IMR-90 (cell line): ENCODE measurements around the gene DNAH9. TPM values are rescaled to one million over a fixed set of nuclear protein-coding genes. Genes with fewer than 3 reads are reported as not detected.

Experiments used
- ATAC-seq: fragments of 200-7000 bp; cut with Tn5 transposase; 2 replicates; pipeline ENCODE4 v1.9.1; 2020; ENCODE audit warnings: low read depth, mild to moderate bottlenecking, moderate library complexity
- BruUV-seq: library from RNA; stranded (reverse); fragments of 400-500 nt; replicated peaks from 2 replicates; lab custom pipeline; 2021; lab: Mats Ljungman, UMichigan
- CTCF ChIA-PET: fragments of 300-600 bp; formaldehyde crosslinking; extraction: SDS; loops from one replicate; lab custom pipeline; 2021; ENCODE audit warnings: antibody characterized with exemption; lab: Yijun Ruan, JAX
- POLR2A ChIA-PET: fragments of 300-600 bp; sonication (Branson Sonifier 250); formaldehyde crosslinking; loops from one replicate; lab custom pipeline; 2022; ENCODE audit warnings: antibody characterized with exemption; ENCODE audit not compliant: unreplicated experiment; lab: Charles Lee
- DNase-seq: peaks from one replicate; pipeline ENCODE4 v3.0.0; 2013
- H2AFZ ChIP-seq: replicated peaks from 2 replicates; pipeline ENCODE3; 2013; ENCODE audit warnings: low read length, mild to moderate bottlenecking; ENCODE audit not compliant: poor library complexity
- H2AK5ac ChIP-seq: 2 replicates; pipeline ENCODE4 v1.6.1; 2013; ENCODE audit warnings: low read depth, low read length, inconsistent platforms
- H2AK9ac ChIP-seq: replicated peaks from 2 replicates; pipeline ENCODE3; 2013; ENCODE audit warnings: mild to moderate bottlenecking, low read depth, low read length, moderate library complexity; ENCODE audit not compliant: poor library complexity
- H2BK120ac ChIP-seq: 2 replicates; pipeline ENCODE4 v1.6.1; 2013; ENCODE audit warnings: low read depth, low read length, inconsistent platforms
- H2BK15ac ChIP-seq: 3 replicates; pipeline ENCODE4 v1.6.1; 2013; ENCODE audit warnings: low read depth, low read length, inconsistent platforms
- H2BK20ac ChIP-seq: 2 replicates; pipeline ENCODE4 v1.6.1; 2013; ENCODE audit warnings: low read depth, mild to moderate bottlenecking, inconsistent platforms, low read length, moderate library complexity
- H2BK5ac ChIP-seq: 2 replicates; pipeline ENCODE4 v1.6.1; 2013; ENCODE audit warnings: mild to moderate bottlenecking, low read depth, low read length, inconsistent platforms; ENCODE audit not compliant: poor library complexity, severe bottlenecking
- H3K14ac ChIP-seq: replicated peaks from 2 replicates; pipeline ENCODE4 v1.6.1; 2013; ENCODE audit warnings: low read depth, low read length, inconsistent platforms
- H3K18ac ChIP-seq: 2 replicates; pipeline ENCODE4 v1.6.1; 2013; ENCODE audit warnings: low read depth, low read length, control low read depth
- H3K23ac ChIP-seq: 2 replicates; pipeline ENCODE4 v1.6.1; 2013; ENCODE audit warnings: low read depth, low read length, inconsistent platforms
- H3K27ac ChIP-seq: 2 replicates; pipeline ENCODE4 v1.5.1; 2013; ENCODE audit warnings: mild to moderate bottlenecking, control low read depth, low read length; ENCODE audit not compliant: insufficient read depth
- H3K27me3 ChIP-seq: 2 replicates; pipeline ENCODE4 v1.6.1; 2013; ENCODE audit warnings: low read length; ENCODE audit not compliant: control insufficient read depth, insufficient read depth
- H3K36me3 ChIP-seq: 2 replicates; pipeline ENCODE4 v1.6.1; 2013; ENCODE audit warnings: low read length, mixed read lengths; ENCODE audit not compliant: control insufficient read depth, insufficient read depth
- H3K4ac ChIP-seq: 2 replicates; pipeline ENCODE4 v1.6.1; 2013; ENCODE audit warnings: low read depth, low read length, inconsistent platforms
- H3K4me1 ChIP-seq: 2 replicates; pipeline ENCODE4 v1.6.1; 2013; ENCODE audit warnings: low read length, mixed read lengths; ENCODE audit not compliant: control insufficient read depth, insufficient read depth
- H3K4me2 ChIP-seq: 2 replicates; pipeline ENCODE4 v1.6.1; 2013; ENCODE audit warnings: low read depth, mild to moderate bottlenecking, control low read depth, low read length, moderate library complexity
- H3K4me3 ChIP-seq: 2 replicates; pipeline ENCODE4 v1.5.1; 2013; ENCODE audit warnings: low read depth, mild to moderate bottlenecking, control low read depth, low read length, moderate library complexity; ENCODE audit not compliant: insufficient read depth
- H3K56ac ChIP-seq: 2 replicates; pipeline ENCODE4 v1.6.1; 2013; ENCODE audit warnings: low read length, inconsistent platforms; ENCODE audit not compliant: insufficient read depth; ENCODE audit errors: extremely low read depth
- H3K79me1 ChIP-seq, 2 experiments: 2 replicates each; pipeline ENCODE4 v1.6.1; 2013; ENCODE audit warnings: low read length in 2 of 2, inconsistent platforms in 1 of 2, low read depth in 1 of 2
- H3K9ac ChIP-seq: 2 replicates; pipeline ENCODE4 v1.6.1; 2013; ENCODE audit warnings: low read depth, low read length, control low read depth
- H3K9me1 ChIP-seq: 2 replicates; pipeline ENCODE4 v1.6.1; 2013; ENCODE audit warnings: low read length, inconsistent platforms; ENCODE audit not compliant: insufficient read depth
- H3K9me3 ChIP-seq: 2 replicates; pipeline ENCODE4 v1.6.1; 2013; ENCODE audit warnings: low read length; ENCODE audit not compliant: control insufficient read depth, insufficient read depth
- H4K20me1 ChIP-seq: 2 replicates; pipeline ENCODE4 v1.6.1; 2013; ENCODE audit warnings: low read length, inconsistent platforms; ENCODE audit not compliant: insufficient read depth
- H4K5ac ChIP-seq: 2 replicates; pipeline ENCODE4 v1.6.1; 2013; ENCODE audit warnings: mild to moderate bottlenecking, low read depth, low read length, control low read depth
- H4K8ac ChIP-seq, 2 experiments: 2 replicates each; pipeline ENCODE4 v1.6.1; 2013; ENCODE audit warnings: low read depth in 2 of 2, low read length in 2 of 2, control low read depth in 1 of 2, inconsistent platforms in 1 of 2
- H4K91ac ChIP-seq: 2 replicates; pipeline ENCODE4 v1.6.1; 2013; ENCODE audit warnings: low read depth, low read length, inconsistent platforms; ENCODE audit not compliant: insufficient read depth
- BHLHE40 ChIP-seq: fragments of 150-350 bp; IDR thresholded peaks from 2 replicates; pipeline ENCODE4 v1.6.1; 2016; ENCODE audit warnings: mild to moderate bottlenecking, low read depth, low read length
- CEBPB ChIP-seq: IDR thresholded peaks from 2 replicates; pipeline ENCODE4 v1.6.1; 2012; ENCODE audit warnings: low read depth, low read length, improper control_type of control experiment
- CHD1 ChIP-seq: IDR thresholded peaks from 2 replicates; pipeline ENCODE4 v1.6.1; 2012; ENCODE audit warnings: low read depth, low read length, improper control_type of control experiment
- ELK1 ChIP-seq: fragments of 150-350 bp; IDR thresholded peaks from 2 replicates; pipeline ENCODE4 v1.6.1; 2016; ENCODE audit warnings: low read depth, mild to moderate bottlenecking, low read length, moderate library complexity, borderline replicate concordance
- FOS ChIP-seq: fragments of 150-350 bp; IDR thresholded peaks from 2 replicates; pipeline ENCODE4 v1.6.1; 2016; ENCODE audit warnings: low read depth, low read length
- MAFK ChIP-seq: IDR thresholded peaks from 2 replicates; pipeline ENCODE4 v1.6.1; 2012; ENCODE audit warnings: low read depth, low read length, improper control_type of control experiment
- MAZ ChIP-seq: IDR thresholded peaks from 2 replicates; pipeline ENCODE4 v1.6.1; 2012; ENCODE audit warnings: low read depth, mild to moderate bottlenecking, low read length, improper control_type of control experiment, moderate library complexity, borderline replicate concordance
- MXI1 ChIP-seq: IDR thresholded peaks from 2 replicates; pipeline ENCODE4 v1.6.1; 2012; ENCODE audit warnings: low read depth, mild to moderate bottlenecking, low read length, moderate library complexity, borderline replicate concordance
- NFE2L2 ChIP-seq: fragments of 150-350 bp; IDR thresholded peaks from 2 replicates; pipeline ENCODE4 v1.6.1; 2016; ENCODE audit warnings: low read depth, mild to moderate bottlenecking, low read length
- POLR2A ChIP-seq: IDR thresholded peaks from 2 replicates; pipeline ENCODE4 v1.6.1; 2012; ENCODE audit warnings: mild to moderate bottlenecking, low read depth, low read length
- RAD21 ChIP-seq: IDR thresholded peaks from 2 replicates; pipeline ENCODE4 v1.6.1; 2012; ENCODE audit warnings: low read length, improper control_type of control experiment
- RCOR1 ChIP-seq: IDR thresholded peaks from 2 replicates; pipeline ENCODE4 v1.6.1; 2012; ENCODE audit warnings: mild to moderate bottlenecking, low read length, improper control_type of control experiment; ENCODE audit not compliant: insufficient replicate concordance
- RFX5 ChIP-seq: IDR thresholded peaks from 2 replicates; pipeline ENCODE4 v1.8.0; 2012; ENCODE audit warnings: low read depth, mild to moderate bottlenecking, low read length, moderate library complexity
- SMC3 ChIP-seq: fragments of 150-350 bp; IDR thresholded peaks from 2 replicates; pipeline ENCODE4 v1.6.1; 2016; ENCODE audit warnings: low read depth, mild to moderate bottlenecking, antibody characterized with exemption, low read length, moderate library complexity
- USF2 ChIP-seq: fragments of 150-350 bp; IDR thresholded peaks from 2 replicates; pipeline ENCODE4 v1.6.1; 2017; ENCODE audit warnings: mild to moderate bottlenecking, antibody characterized with exemption, low read length, low read depth
- WGBS, 2 experiments: methylation state at CpG; one replicate each; pipeline versions ENCODE4 v1.1.5 to v1.1.7; 2013; ENCODE audit warnings: missing lambda C conversion rate in 2 of 2; ENCODE audit not compliant: insufficient read length in 1 of 2; ENCODE audit errors: extremely low coverage in 2 of 2; 5-methylcytosine and 5-hydroxymethylcytosine counted together
- dilution Hi-C: fragments of 300-500 bp; cut with HindIII; formaldehyde crosslinking; loops from one replicate; pipeline ENCODE4 v1.14.3; 2018; ENCODE audit warnings: low sequenced_read_pairs; ENCODE audit not compliant: unreplicated experiment
- in situ Hi-C: fragments of 300-500 bp; cut with MboI; formaldehyde crosslinking; loops from 3 replicates; pipeline ENCODE4 v1.14.3; 2019; ENCODE audit warnings: low sequenced_read_pairs, inconsistent platforms, mixed read lengths
- intact Hi-C: fragments of 100-400 bp; cut with micrococcal nuclease; formaldehyde crosslinking; loops from 2 replicates; pipeline ENCODE4 v1.10.0; 2022
- polyA plus RNA-seq, 3 experiments: library from polyadenylated mRNA; depleted of rRNA; stranded (reverse); fragments of >200 nt; gene quantifications; 2 replicates each; pipeline ENCODE4 v1.2.3, GENCODE V29; 2012; ENCODE audit warnings: low replicate concordance in 1 of 3
- total RNA-seq: library from RNA; depleted of rRNA; stranded (reverse); fragments of >200 nt; gene quantifications from 2 replicates; pipeline ENCODE4 v1.2.3, GENCODE V29; 2012
- TF ChIP-seq, protein P1 (sequence below): conservative IDR thresholded peaks from 2 replicates; pipeline ENCODE4 v1.5.1; 2012; ENCODE audit warnings: mild to moderate bottlenecking, low read depth, low read length, improper control_type of control experiment

The DNAH9 gene
- total and polyA plus RNA-seq, 2 of the 4 experiments (the other 2 are of a cell fraction) = not detected

DNA sequence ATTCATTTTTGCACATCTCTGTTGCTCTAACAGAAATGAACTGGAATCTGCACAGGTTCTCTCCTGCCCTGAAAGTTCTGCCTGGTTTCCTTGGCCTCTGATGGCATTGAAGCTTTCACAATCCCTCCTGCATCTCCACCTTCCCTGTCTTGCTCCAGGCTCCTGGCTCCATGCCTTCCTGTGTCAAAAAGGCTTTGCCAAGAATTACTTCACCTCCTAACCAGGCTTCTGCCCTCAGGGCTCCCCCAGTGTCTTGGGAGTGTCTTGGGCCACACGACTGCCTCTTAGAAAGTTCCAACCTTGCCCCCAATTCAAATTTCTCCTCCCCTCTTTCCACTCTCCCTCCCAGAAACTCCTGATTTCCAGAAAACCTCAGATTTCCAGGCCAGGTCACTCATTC, 37.0 kb upstream of the DNAH9 start:
- WGBS, 2 experiments = no CpG with 5 or more reads among the region's 1 CpG
- Histone ChIP-seq H3K4me1 (no peaks in the 10 kb centered on the region), H3K9ac (no peak overlapping the region), H3K14ac (no peak overlapping the region), H4K8ac (no peak overlapping the region), H2BK5ac (no peak overlapping the region), H4K20me1 (no peaks in the 10 kb centered on the region), H4K5ac (no peak overlapping the region), H3K27ac (no peak overlapping the region), H3K9me3 (peaks cover 46% of the 10 kb centered on the region), H3K18ac (no peak overlapping the region), H3K4ac (no peak overlapping the region), H2BK120ac (no peak overlapping the region), H2AK9ac (no peak overlapping the region), H2BK20ac (no peak overlapping the region), H3K9me1 (no peaks in the 10 kb centered on the region), H2BK15ac (no peak overlapping the region), H4K91ac (no peak overlapping the region), H3K4me2 (no peak overlapping the region), H3K79me1 (no peaks in the 10 kb centered on the region), H3K23ac (no peak overlapping the region), H3K56ac (no peak overlapping the region), H2AFZ (no peak overlapping the region), H3K36me3 (no peaks in the 10 kb centered on the region), H3K27me3 (no peaks in the 10 kb centered on the region), H3K4me3 (no peak overlapping the region), H2AK5ac (no peak overlapping the region)
- no peak for ATAC-seq
- CTCF ChIA-PET = no interaction called here
- BruUV-seq = no TSS peak
- in situ Hi-C loops (no loop called here), intact Hi-C loops (no loop called here), dilution Hi-C loops (no loop called here)
- POLR2A ChIA-PET = no interaction called here
- DNase-seq = no peak
- TF ChIP-seq MAZ (no peak), ELK1 (no peak), POLR2A (no peak), MXI1 (no peak), BHLHE40 (no peak), RAD21 (no peak), SMC3 (no peak), CHD1 (no peak), RCOR1 (no peak), RFX5 (no peak), FOS (no peak), USF2 (no peak), CEBPB (no peak), MAFK (no peak), NFE2L2 (no peak)
- TF ChIP-seq, protein P1, sequence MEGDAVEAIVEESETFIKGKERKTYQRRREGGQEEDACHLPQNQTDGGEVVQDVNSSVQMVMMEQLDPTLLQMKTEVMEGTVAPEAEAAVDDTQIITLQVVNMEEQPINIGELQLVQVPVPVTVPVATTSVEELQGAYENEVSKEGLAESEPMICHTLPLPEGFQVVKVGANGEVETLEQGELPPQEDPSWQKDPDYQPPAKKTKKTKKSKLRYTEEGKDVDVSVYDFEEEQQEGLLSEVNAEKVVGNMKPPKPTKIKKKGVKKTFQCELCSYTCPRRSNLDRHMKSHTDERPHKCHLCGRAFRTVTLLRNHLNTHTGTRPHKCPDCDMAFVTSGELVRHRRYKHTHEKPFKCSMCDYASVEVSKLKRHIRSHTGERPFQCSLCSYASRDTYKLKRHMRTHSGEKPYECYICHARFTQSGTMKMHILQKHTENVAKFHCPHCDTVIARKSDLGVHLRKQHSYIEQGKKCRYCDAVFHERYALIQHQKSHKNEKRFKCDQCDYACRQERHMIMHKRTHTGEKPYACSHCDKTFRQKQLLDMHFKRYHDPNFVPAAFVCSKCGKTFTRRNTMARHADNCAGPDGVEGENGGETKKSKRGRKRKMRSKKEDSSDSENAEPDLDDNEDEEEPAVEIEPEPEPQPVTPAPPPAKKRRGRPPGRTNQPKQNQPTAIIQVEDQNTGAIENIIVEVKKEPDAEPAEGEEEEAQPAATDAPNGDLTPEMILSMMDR = no peak
